Adrenal gland (tissue), 12 donors: Measurements from ENCODE around the gene PLSCR1. TPM values are rescaled to one million over a fixed set of nuclear protein-coding genes. Genes with fewer than 3 reads are reported as not detected.
A peak's percentile ranks its signal among the peaks of the same experiment; 100 is the strongest.

ENCODE experiments used
- DNase-seq, 7 donors: peaks; one replicate each; pipeline ENCODE4 v3.0.0-alpha.2; 2019 to 2020
- H3K27ac ChIP-seq, 5 donors: fragments of 200-600 bp; sonication (generic) in 4 of 5; 1 replicate in 3 of 5; 2 replicates in 2 of 5; pipeline versions ENCODE4 v1.5.1 to v1.8.0; 2016 to 2020; ENCODE audit warnings: mild to moderate bottlenecking in 1 of 5
- H3K27me3 ChIP-seq: fragments of 200-600 bp; 2 replicates; pipeline ENCODE4 v1.8.0; 2021
- H3K36me3 ChIP-seq, 2 donors: fragments of 200-600 bp; replicated peaks in 1 of 2; 1 replicate in 1 of 2; 2 replicates in 1 of 2; pipeline versions ENCODE4 v1.5.1 to v1.8.0; 2018 to 2022
- H3K4me1 ChIP-seq, 2 donors: fragments of 200-600 bp; replicated peaks in 1 of 2; 1 replicate in 1 of 2; 2 replicates in 1 of 2; pipeline versions ENCODE4 v1.5.1 to v1.8.0; 2018 to 2021
- H3K4me3 ChIP-seq, 4 donors: fragments of 200-600 bp; sonication (generic) in 3 of 4; one replicate each; pipeline ENCODE4 v1.5.1; 2016 to 2018
- H3K9me3 ChIP-seq, 3 donors: fragments of 200-600 bp; sonication (generic) in 1 of 3; replicated peaks in 1 of 3; 1 replicate in 2 of 3; 2 replicates in 1 of 3; pipeline versions ENCODE4 v1.5.1 to v1.8.0; 2016 to 2021
- POLR2A ChIP-seq, 2 donors: fragments of 450-650 bp; IDR thresholded peaks; one replicate each; pipeline ENCODE4 v1.6.1; 2017; ENCODE audit warnings: antibody characterized with exemption in 2 of 2, mild to moderate bottlenecking in 2 of 2, moderate library complexity in 1 of 2
- WGBS, 4 donors: extraction: QIAGEN DNeasy Blood & Tissue Kit in 2 of 4; methylation state at CpG; one replicate each; pipeline versions ENCODE4 v1.1.5 to v1.1.7; 2013 to 2017; 5-methylcytosine and 5-hydroxymethylcytosine counted together
- intact Hi-C, 2 donors: fragments of 100-400 bp; cut with DNase I; formaldehyde crosslinking; loops; one replicate each; pipeline versions ENCODE4 v1.14.1 to v1.15.0; 2022 to 2023
- polyA plus RNA-seq, 3 donors: library from polyadenylated mRNA; stranded (reverse); fragments of 200-250 nt in 2 of 3; fragments of 350-450 nt in 1 of 3; fragmentation: Illumina TruSeq in 1 of 3; extraction: RNeasy Lipid Tissue Mini Kit (QIAGEN cat#74804) in 1 of 3; gene quantifications; one replicate each; pipeline ENCODE4 v1.2.3, GENCODE V29; 2013 to 2014
- total RNA-seq, 9 donors: library from RNA; depleted of rRNA in 4 of 9; stranded (reverse); fragments of >200 nt in 4 of 9; fragments of 120-200 nt in 1 of 9; fragmentation: NEBNext Ultra II Directional in 1 of 9; extraction: Animal tissue kit (Norgen Biotek cat#: 25700) in 1 of 9; gene quantifications; one replicate each; pipeline versions ENCODE4 v1.1.0 to v1.2.4, GENCODE V29; 2013 to 2023
- TF ChIP-seq, protein P1 (sequence below), 6 experiments: fragments of 450-650 bp in 4 of 6; fragments of 200-600 bp in 2 of 6; sonication (generic) in 1 of 6; IDR thresholded peaks; 1 replicate in 5 of 6; 2 replicates in 1 of 6; pipeline versions ENCODE4 v1.5.1 to v1.8.0; 2016 to 2021; ENCODE audit warnings: antibody characterized with exemption in 6 of 6, mild to moderate bottlenecking in 2 of 6, moderate library complexity in 1 of 6
- donor health status: healthy with polysubstance abuse.
- donor health status: Bipolar disorder and iron deficiency.
- donor health status: DM: yes; HTN: yes; CAD: no.
- donor health status: DM: no; HTN: no; CAD: no.
- donor health status: DM: no; HTN: no; CAD: no.
- donor health status: DM: yes; HTN: yes; CAD: no.

The PLSCR1 gene
- total and polyA plus RNA-seq, 12 donors = 19.3 to 98.7 (median 49.5) TPM

DNA sequence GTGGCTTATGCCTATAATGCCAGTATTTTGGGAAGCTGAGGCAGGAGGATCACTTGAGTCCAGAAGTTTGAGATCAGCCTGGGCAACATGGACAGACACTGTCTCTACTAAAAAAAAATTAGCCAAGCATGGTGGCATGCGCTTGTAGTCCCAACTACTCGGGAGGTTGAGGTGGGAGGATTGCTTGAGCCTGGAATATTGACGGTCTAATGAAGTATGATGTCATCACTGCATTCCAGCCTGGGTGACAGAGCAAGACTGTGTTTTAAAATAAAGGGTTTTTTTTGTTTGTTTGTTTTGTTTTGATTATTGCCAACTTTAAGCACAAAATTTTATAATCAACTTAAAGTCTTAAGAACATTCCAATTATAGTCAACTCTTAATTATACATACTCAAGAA, 6.8 kb downstream of the PLSCR1 start:
- H3K4me3 ChIP-seq = no peak overlapping the region
- no peaks in the 10 kb centered on the region for H3K27me3 ChIP-seq
- TF ChIP-seq, protein P1, sequence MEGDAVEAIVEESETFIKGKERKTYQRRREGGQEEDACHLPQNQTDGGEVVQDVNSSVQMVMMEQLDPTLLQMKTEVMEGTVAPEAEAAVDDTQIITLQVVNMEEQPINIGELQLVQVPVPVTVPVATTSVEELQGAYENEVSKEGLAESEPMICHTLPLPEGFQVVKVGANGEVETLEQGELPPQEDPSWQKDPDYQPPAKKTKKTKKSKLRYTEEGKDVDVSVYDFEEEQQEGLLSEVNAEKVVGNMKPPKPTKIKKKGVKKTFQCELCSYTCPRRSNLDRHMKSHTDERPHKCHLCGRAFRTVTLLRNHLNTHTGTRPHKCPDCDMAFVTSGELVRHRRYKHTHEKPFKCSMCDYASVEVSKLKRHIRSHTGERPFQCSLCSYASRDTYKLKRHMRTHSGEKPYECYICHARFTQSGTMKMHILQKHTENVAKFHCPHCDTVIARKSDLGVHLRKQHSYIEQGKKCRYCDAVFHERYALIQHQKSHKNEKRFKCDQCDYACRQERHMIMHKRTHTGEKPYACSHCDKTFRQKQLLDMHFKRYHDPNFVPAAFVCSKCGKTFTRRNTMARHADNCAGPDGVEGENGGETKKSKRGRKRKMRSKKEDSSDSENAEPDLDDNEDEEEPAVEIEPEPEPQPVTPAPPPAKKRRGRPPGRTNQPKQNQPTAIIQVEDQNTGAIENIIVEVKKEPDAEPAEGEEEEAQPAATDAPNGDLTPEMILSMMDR (IDR thresholded peaks at IDR 0.05) = no peak
- no peak for TF ChIP-seq POLR2A (IDR thresholded peaks at IDR 0.05)
- intact Hi-C loops = no loop called here
- H3K27ac ChIP-seq = peak overlapping the region in 2 of 5 donors; percentile 19 to 51
- 86 to 92% (median 88%) methylated on average over 3 of the region's 3 CpGs for WGBS, 4 donors
- H3K4me1 ChIP-seq = peaks cover 0 to 66% of the 10 kb centered on the region in 2 donors
- DNase-seq = no peak
- H3K9me3 ChIP-seq = no peaks in the 10 kb centered on the region
- H3K36me3 ChIP-seq = no peaks in the 10 kb centered on the region

DNA sequence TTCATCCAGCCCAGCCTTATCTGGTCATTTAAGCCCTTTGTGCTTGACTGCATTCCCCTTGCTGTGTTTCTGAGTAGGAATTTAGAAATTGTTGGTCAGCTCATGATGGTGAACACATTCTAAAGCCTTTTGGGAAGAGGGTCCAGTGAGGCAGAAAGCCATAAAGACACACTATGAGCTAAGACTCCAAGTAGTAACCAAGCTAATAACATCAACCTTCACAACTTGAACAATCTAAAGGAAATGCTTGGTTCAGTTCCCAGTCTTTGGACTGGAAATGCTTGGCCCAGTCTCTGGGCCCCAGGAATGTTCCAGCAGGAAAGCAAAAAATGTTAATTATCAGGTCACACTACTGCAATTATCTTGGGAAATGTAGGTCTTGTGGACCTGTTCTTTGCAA, 7.7 kb downstream of the PLSCR1 start:
- H3K9me3 ChIP-seq = no peaks in the 10 kb centered on the region
- H3K27me3 ChIP-seq = no peaks in the 10 kb centered on the region
- intact Hi-C loops = no loop called here
- DNase-seq = no peak
- TF ChIP-seq, protein P1 (IDR thresholded peaks at IDR 0.05) = no peak
- no peak for TF ChIP-seq POLR2A (IDR thresholded peaks at IDR 0.05)
- H3K4me3 ChIP-seq = no peak overlapping the region
- H3K36me3 ChIP-seq = peaks cover 0 to 6% of the 10 kb centered on the region in 2 donors
- peak overlapping the region in 2 of 5 donors; percentile 1 to 7 for H3K27ac ChIP-seq
- peaks cover 0 to 57% of the 10 kb centered on the region in 2 donors for H3K4me1 ChIP-seq

DNA sequence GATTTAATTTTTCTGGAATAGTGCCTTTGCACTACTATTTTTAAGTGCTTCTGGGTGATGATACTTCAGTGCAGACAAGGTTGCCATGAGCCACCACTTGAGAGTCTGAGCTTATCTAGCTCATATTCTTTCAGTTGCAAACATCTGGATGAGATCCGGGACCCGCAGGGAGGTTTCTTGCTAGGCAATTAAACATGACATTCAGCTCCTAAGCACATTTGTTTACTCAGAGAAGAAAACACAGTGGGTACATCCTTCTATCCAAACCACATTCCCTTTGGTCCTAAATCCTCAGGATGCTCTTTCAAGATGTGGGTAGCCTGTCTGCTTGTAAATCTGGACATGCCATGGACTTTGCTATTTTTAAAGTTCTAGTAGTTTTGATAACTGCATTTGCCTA, 12.0 kb downstream of the PLSCR1 start:
- no peak for TF ChIP-seq POLR2A (IDR thresholded peaks at IDR 0.05)
- TF ChIP-seq, protein P1 (IDR thresholded peaks at IDR 0.05) = no peak
- no peaks in the 10 kb centered on the region for H3K9me3 ChIP-seq

DNA sequence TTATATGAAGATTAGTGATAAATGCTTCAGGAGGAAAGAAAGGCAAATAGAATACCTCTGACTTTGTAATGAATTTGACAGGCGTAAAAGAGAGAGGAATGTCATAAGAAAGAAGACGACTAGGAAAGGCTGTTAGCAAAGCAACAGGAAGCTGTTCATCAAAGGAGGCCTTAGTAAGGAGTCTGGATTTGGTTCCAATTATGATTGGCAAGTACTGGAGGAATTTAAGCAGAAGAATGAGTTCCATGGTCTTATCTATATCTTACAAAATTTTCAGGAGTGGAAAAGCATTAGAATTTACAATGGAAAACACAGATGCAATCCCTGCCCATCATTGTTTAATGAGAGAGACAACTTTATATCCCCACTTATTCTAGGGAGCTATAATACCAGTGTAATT, 13.8 kb downstream of the PLSCR1 start:
- Histone ChIP-seq H3K4me3 (no peak overlapping the region), H3K9me3 (no peaks in the 10 kb centered on the region), H3K27me3 (no peaks in the 10 kb centered on the region), H3K27ac (peak overlapping the region in 1 of 5 donors; percentile 26), H3K4me1 (peaks cover 0 to 7% of the 10 kb centered on the region in 2 donors), H3K36me3 (peaks cover 0 to 20% of the 10 kb centered on the region in 2 donors)
- 50 to 72% (median 61%) methylated on average over 2 of the region's 2 CpGs for WGBS, 4 donors
- no peak for TF ChIP-seq POLR2A (IDR thresholded peaks at IDR 0.05)
- TF ChIP-seq, protein P1 (IDR thresholded peaks at IDR 0.05) = no peak
- no peak for DNase-seq
- intact Hi-C loops = no loop called here

More for the DNA sequence above, 12.0 kb downstream of the PLSCR1 start:
- no peak overlapping the region for H3K4me3 ChIP-seq
- intact Hi-C loops = no loop called here
- no peak overlapping the region for H3K27ac ChIP-seq
- peaks cover 0 to 11% of the 10 kb centered on the region in 2 donors for H3K36me3 ChIP-seq
- no peak for DNase-seq
- H3K4me1 ChIP-seq = peaks cover 0 to 21% of the 10 kb centered on the region in 2 donors
- no peaks in the 10 kb centered on the region for H3K27me3 ChIP-seq
- 74 to 92% (median 87%) methylated on average over 2 of the region's 2 CpGs; no CpG with 5 or more reads in 1 of the 4 donors for WGBS, 4 donors
